ENCODE measurements around the gene CCNA2. TPM values are rescaled to one million over a fixed set of nuclear protein-coding genes. Genes with fewer than 3 reads are reported as not detected.

Gene CCNA2
- total RNA-seq, 4 donors from 2014 or later = 1.7 to 6.8 (median 2.6) TPM

GRCh38 chr4:121806411-121806810 is 17.3 kb downstream of the CCNA2 start:
- TF ChIP-seq CTCF (IDR thresholded peaks at IDR 0.05; ENCODE audit: low read depth) = no peak

GRCh38 chr4:121801715-121802075 is 22.0 kb downstream of the CCNA2 start:
- no peak for TF ChIP-seq CTCF (IDR thresholded peaks at IDR 0.05; ENCODE audit: low read depth)

- TF ChIP-seq CTCF (IDR thresholded peaks at IDR 0.05; ENCODE audit: low read depth) = no peak
Measured at GRCh38 chr4:121800961-121801714, 22.5 kb downstream of the CCNA2 start, which contains the start of gene EXOSC9. TSS of gene EXOSC9 (plus strand) at chr4:121801323. CDS start at chr4:121801425, 102 bp downstream.

- no peak for TF ChIP-seq CTCF (IDR thresholded peaks at IDR 0.05; ENCODE audit: low read depth)
Measured at GRCh38 chr4:121800638-121800960, 23.1 kb downstream of the CCNA2 start.

GRCh38 chr4:121799867-121800501 is 23.7 kb downstream of the CCNA2 start:
- no peak for TF ChIP-seq CTCF (IDR thresholded peaks at IDR 0.05; ENCODE audit: low read depth)

GRCh38 chr4:121799208-121799823 is 24.4 kb downstream of the CCNA2 start:
- TF ChIP-seq CTCF (IDR thresholded peaks at IDR 0.05; ENCODE audit: low read depth) = no peak

GRCh38 chr4:121796283-121796682 is 27.4 kb downstream of the CCNA2 start:
- no peak for TF ChIP-seq CTCF (IDR thresholded peaks at IDR 0.05; ENCODE audit: low read depth)

All from subcutaneous adipose tissue (tissue), 4 donors.